ENCODE measurements around the gene C11orf68. TPM values are rescaled to one million over a fixed set of nuclear protein-coding genes. Genes with fewer than 3 reads are reported as not detected.
"Not testable (repeated sequence)": the region's sequence is repeated elsewhere in the genome, so short reads cannot be mapped to it uniquely, and the experiment has no call there.

The C11orf68 gene
- total and polyA plus RNA-seq, 10 donors = 22.0 to 44.9 (median 33.2) TPM

GRCh38 chr11:65895482-65895981 lies 23.3 kb downstream of the C11orf68 start:
- no peaks in the 10 kb centered on the region for H3K9me3 ChIP-seq
- H3K27ac ChIP-seq = no peak overlapping the region
- DNase-seq = no peak
- peaks cover 37 to 69% (median 55%) of the 10 kb centered on the region in 6 donors for H3K4me1 ChIP-seq
- intact Hi-C loops (cut with DNase I; ENCODE audit: low total_unique reads) = no loop called here
- no peak overlapping the region for H3K4me3 ChIP-seq
- TF ChIP-seq CTCF (IDR thresholded peaks at IDR 0.05 in 8 of 11, conservative IDR thresholded peaks at IDR 0.05 in 3 of 11) (no peak), POLR2A (IDR thresholded peaks at IDR 0.05) (no peak), POLR2AphosphoS5 (IDR thresholded peaks at IDR 0.05) (no peak)
- WGBS, 5 donors = 95 to 98% (median 96%) methylated on average over 5 of the region's 5 CpGs
- H3K36me3 ChIP-seq = no peaks in the 10 kb centered on the region
- H3K27me3 ChIP-seq (replicated peaks in 1 of 7) = peaks cover 0 to 21% (median 13%) of the 10 kb centered on the region in 7 donors

DNA sequence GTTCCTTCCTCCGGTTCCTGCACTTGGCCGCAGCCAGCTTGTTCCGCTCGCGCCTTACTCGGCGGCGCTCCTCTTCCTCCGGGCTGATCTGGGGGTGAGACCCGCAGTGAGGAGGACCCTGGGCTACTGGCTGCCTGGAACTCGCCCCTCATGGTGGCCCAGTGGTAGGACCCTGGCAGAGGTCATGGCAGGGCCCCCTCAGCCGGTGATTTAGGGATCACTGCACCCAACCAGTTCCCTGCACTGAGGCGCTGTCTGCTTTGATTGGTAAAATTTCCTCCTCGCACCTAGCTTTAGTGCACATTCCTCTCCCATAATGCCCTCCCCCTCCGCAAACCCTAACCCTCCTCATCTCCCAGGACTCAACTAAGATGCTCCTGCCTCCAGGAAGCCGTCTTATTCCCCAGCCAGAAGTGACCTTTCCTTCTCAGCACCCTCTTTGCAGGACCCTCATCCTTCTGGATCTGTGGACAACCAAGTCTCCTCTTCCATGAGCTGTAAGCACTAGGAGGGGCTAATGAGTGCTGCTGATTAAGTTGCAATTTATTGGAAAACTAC lies 24.7 kb downstream of the C11orf68 start:
- 13 to 29% (median 24%) methylated on average over 9 to 16 of the region's 16 CpGs for WGBS, 5 donors
- Histone ChIP-seq H3K9me3 (no peaks in the 10 kb centered on the region), H3K4me3 (peak overlapping the region in 7 of 8 donors; percentile 16 to 90 (median 31)), H3K36me3 (no peaks in the 10 kb centered on the region), H3K4me1 (peaks cover 37 to 67% (median 53%) of the 10 kb centered on the region in 6 donors), H3K27ac (peak overlapping the region; percentile 85 to 99 (median 96)), H3K27me3 (replicated peaks in 1 of 7) (peaks cover 0 to 7% (median 2%) of the 10 kb centered on the region in 7 donors)
- peak; percentile 95 for DNase-seq
- intact Hi-C loops (cut with DNase I; ENCODE audit: low total_unique reads) = no loop called here
- TF ChIP-seq POLR2A (IDR thresholded peaks at IDR 0.05) (no peak), POLR2AphosphoS5 (IDR thresholded peaks at IDR 0.05) (peak; percentile 82 to 87 (median 86))

DNA sequence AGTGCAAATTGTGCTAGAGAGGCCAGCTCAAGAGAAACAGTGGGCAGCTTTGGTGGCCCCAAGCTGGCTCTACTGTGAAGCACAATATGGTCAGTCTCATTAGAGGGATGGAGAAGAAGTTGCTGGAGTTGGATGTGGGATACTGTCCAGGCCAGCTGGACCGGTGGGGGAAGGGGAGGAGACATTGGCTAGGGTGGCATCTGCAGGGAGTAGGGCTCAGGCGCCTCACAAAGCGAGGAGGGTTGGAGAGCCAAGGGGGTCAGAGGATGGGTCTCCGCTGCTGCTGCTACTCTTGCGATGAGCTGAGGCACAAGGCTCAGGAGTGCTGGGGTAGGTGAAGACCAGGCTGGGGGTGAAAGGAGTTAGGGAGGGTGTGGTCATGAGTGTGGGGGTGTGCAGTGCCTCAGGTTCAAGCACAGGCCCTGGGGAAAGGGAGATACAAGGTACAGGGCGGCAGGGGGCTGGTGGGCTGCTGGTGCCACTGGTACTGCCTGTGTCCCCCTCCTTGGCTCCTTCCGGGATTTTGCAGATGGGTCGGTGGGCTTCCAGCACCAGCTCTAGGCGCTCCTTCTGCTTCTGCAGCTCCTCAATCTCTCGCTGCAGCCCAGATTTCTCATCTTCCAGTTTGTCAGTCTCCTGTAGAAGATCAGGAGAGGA lies 26.1 kb downstream of the C11orf68 start:
- Histone ChIP-seq H3K36me3 (no peaks in the 10 kb centered on the region), H3K27ac (peak overlapping the region; percentile 92 to 99 (median 96)), H3K4me1 (peaks cover 39 to 67% (median 55%) of the 10 kb centered on the region in 6 donors), H3K4me3 (peak overlapping the region in 6 of 8 donors; percentile 75 to 93 (median 88)), H3K9me3 (no peaks in the 10 kb centered on the region), H3K27me3 (replicated peaks in 1 of 7) (no peaks in the 10 kb centered on the region)
- intact Hi-C loops (cut with DNase I; ENCODE audit: low total_unique reads) = no loop called here
- WGBS, 5 donors = 60 to 76% (median 71%) methylated on average over 10 of the region's 10 CpGs
- DNase-seq = peak; percentile 81
- TF ChIP-seq POLR2A (IDR thresholded peaks at IDR 0.05) (no peak), POLR2AphosphoS5 (IDR thresholded peaks at IDR 0.05) (no peak), CTCF (IDR thresholded peaks at IDR 0.05 in 8 of 11, conservative IDR thresholded peaks at IDR 0.05 in 3 of 11) (no peak)

GRCh38 chr11:65892137-65892540 lies 26.7 kb downstream of the C11orf68 start:
- intact Hi-C loops (cut with DNase I; ENCODE audit: low total_unique reads); H3K27me3 ChIP-seq (replicated peaks in 1 of 7); H3K36me3 ChIP-seq; H3K9me3 ChIP-seq; DNase-seq: not testable (repeated sequence)
- peak overlapping the region; percentile 75 to 93 (median 88) for H3K4me3 ChIP-seq
- WGBS, 5 donors = 42 to 60% (median 53%) methylated on average over 5 of the region's 5 CpGs
- peak overlapping the region; percentile 92 to 99 (median 96) for H3K27ac ChIP-seq
- H3K4me1 ChIP-seq = peaks cover 45 to 74% (median 61%) of the 10 kb centered on the region in 6 donors
